Fibroblast of skin of back (primary cell): ENCODE results near the gene AP3S2. TPM values are rescaled to one million over a fixed set of nuclear protein-coding genes. Genes with fewer than 3 reads are reported as not detected.
"Not testable (repeated sequence)": the region's sequence is repeated elsewhere in the genome, so short reads cannot be mapped to it uniquely, and the experiment has no call there.

ENCODE experiments used
- DNase-seq: peaks from one replicate; pipeline ENCODE4 v3.0.0-alpha.2; 2013
- polyA plus RNA-seq, 2 experiments: library from polyadenylated mRNA; unstranded; fragments of 120-200 nt; gene quantifications; one replicate each; pipeline ENCODE4 v1.2.1, GENCODE V29; 2013; ENCODE audit not compliant: insufficient read length in 2 of 2

Gene AP3S2
- polyA plus RNA-seq (2013, experiment 1 of 2; ENCODE audit: insufficient read length), result 18.1 TPM
- polyA plus RNA-seq (2013, experiment 2 of 2; ENCODE audit: insufficient read length), result 16.0 TPM

GRCh38 chr15:89893696-89894447 is at the start of gene AP3S2:
AP3S2 (minus strand) TSS chr15:89893994; CDS start chr15:89893949, 45 bp downstream.
- DNase-seq, result peak; percentile 94

GRCh38 chr15:89939910-89940309 is 46.1 kb upstream of the AP3S2 start:
- DNase-seq, result no peak

- not testable (repeated sequence) for DNase-seq
Observed at GRCh38 chr15:89939377-89939776, 45.6 kb upstream of the AP3S2 start.

DNA sequence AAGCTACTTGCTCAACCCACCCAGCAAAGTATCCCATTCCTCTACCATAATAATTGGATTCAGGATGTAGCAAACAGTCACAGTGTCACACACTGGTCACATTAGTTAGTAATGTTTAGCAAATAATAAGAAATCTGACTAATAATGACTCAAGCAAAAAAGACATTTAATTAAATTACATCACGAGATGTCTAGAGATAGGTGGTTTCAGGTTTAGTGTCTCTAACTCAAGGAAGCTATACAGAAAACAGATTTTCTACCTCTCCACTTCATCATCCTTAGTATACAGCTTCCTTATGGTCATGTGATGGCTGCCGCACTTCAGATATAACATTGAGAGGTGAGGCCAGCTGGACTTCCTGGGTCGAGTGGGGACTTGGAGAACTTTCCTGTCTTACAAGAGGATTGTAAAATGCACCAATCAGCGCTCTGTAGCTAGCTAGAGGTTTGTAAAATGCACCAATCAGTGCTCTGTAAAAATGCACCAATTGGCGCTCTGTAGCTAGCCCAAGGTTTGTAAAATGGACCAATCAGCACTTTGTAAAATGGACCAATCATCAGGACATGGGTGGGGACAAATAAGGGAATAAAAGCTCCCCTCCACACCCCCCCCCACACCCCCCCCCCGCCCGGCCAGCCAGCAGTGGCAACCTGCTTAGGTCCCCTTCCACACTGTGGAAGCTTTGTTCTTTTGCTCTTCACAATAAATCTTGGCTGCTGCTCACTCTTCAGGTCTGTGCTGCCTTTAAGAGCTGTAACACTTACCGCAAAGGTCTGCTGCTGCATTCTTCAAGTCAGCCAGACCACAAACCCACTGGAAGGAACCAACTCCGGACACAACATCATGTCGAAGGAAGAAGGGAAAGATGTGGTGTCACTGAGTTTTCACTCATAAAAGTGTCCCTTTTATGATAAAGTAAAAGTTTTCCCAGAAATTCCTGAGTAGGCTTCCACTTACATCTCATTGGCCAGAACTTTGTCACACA is 43.9 kb upstream of the AP3S2 start:
- no peak for DNase-seq

- DNase-seq, result no peak
Observed at GRCh38 chr15:89936786-89937265, 43.0 kb upstream of the AP3S2 start.

GRCh38 chr15:89936051-89936785 is 42.4 kb upstream of the AP3S2 start:
- DNase-seq, result no peak

DNA sequence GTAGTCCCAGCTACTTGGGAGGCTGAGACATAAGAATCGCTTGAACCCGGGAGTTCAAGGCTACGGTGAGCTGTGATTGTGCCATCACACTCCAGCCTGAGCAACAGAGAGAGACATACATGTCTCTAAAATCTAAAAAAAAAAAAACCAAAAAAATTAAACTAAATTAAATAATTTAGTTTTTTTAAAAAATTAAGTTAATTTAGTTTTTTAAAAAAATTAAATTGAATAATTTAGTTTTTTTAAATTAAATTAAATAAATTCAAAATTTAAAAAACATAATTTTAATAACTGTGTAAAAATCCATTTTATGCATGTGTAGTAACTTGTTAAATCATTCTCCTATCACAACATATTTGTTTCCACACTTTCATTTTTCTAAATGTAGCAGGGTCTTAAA is 39.1 kb upstream of the AP3S2 start:
- no peak for DNase-seq

GRCh38 chr15:89928421-89928820 is 34.6 kb upstream of the AP3S2 start:
- no peak for DNase-seq

- DNase-seq, result peak; percentile 23
Observed at GRCh38 chr15:89926158-89926557, 32.4 kb upstream of the AP3S2 start.

- DNase-seq, result no peak
Observed at GRCh38 chr15:89917442-89918101, 23.8 kb upstream of the AP3S2 start.

GRCh38 chr15:89916660-89917059 is 22.9 kb upstream of the AP3S2 start:
- no peak for DNase-seq

DNA sequence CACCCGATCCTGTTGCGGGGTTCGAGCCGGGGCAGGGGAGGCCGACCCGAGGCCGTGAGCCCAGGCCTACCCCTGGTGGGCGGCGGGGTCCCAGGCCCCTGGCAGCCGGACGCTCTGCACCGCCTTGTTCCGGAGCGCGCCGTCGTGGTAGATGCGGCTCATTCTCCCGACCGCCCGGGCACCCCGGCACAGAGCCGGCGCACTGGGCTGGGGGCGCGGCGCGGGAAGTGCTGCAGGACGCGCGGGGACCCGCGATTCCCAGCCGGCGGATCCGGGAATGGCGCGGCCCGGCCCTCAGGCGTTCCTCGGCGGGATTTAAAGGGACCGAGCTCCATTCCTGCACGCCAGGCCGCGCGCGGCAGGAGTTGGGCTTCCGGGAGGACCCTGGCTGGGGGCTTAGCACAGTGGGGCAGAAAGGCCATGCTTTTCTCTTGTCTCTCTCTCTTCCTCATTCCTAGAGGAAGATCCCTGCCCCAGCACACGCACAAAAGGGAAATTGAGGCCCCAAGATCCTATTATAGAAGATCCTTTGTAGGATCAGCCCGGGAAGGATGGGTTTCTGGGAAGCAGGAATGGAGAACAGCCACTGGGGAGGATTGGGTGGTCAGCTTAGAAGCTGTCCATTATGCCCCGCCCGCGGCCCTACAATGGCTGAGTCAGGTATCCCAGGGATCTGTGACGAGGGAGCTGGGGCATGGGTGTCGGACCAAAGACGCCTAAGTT is 19.0 kb upstream of the AP3S2 start, which contains the start of gene ARPIN:
ARPIN (minus strand) TSS at position 279 of the 723 bp plus-strand sequence; CDS start at position 162, 117 bp downstream.
- peak; percentile 67 for DNase-seq

- DNase-seq, result peak; percentile 34
Observed at GRCh38 chr15:89912145-89912673, 18.4 kb upstream of the AP3S2 start.

DNA sequence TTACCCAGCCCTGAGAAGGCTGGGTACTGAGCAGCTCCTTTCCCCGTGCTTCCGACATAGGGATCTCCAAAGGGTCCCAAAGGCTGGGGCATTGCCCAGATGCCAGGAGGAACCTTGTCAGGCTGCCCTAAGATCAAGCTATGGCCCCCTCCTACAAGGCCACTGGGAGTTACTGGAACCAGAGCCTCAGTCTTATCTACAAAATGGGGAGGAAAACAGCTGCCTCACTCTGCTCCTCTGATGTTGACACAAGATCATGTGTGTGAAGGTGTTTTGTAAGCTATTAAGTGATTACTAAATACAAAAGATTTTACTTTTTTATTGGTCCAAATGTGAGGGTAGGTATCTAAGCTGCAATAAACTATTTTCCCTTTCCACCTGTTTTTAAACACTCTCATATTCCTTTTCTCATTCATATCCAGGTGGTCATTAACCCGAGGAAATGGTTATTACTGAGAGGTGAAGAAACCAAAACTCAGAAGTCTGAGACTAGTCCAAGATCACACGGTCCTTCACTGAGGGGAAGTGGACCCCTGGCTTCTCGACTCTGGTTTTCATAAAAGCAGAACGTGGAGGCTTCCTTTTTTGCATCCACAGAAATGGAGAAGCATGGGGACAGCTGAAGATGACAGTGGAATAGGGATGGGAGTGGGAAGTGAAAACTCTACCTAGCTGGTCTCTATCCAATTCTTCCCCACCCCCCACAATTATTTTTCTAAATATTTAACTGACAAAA is 17.3 kb upstream of the AP3S2 start:
- no peak for DNase-seq

GRCh38 chr15:89909611-89910010 is 15.8 kb upstream of the AP3S2 start:
- DNase-seq, result no peak

- no peak for DNase-seq
Observed at GRCh38 chr15:89908226-89908625, 14.4 kb upstream of the AP3S2 start.

DNA sequence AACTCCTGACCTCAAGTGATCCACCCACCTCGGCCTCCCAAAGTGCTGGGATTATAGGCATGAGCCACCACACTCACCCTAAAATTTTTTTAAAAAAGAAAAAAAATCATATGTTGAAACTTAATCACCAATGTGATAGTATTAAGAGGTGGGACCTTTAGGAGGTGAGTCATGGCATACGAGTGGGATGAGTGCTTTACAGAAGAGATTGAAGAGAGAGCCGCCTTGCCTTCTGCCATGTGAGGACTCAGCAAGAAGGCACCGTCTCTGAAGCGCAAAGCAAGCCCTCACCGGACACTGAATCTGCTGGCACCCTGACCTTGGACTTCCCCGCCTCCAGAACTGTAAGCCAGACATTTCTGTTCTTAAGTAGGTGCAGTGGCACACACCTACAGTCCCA is 13.5 kb upstream of the AP3S2 start:
- no peak for DNase-seq

DNA sequence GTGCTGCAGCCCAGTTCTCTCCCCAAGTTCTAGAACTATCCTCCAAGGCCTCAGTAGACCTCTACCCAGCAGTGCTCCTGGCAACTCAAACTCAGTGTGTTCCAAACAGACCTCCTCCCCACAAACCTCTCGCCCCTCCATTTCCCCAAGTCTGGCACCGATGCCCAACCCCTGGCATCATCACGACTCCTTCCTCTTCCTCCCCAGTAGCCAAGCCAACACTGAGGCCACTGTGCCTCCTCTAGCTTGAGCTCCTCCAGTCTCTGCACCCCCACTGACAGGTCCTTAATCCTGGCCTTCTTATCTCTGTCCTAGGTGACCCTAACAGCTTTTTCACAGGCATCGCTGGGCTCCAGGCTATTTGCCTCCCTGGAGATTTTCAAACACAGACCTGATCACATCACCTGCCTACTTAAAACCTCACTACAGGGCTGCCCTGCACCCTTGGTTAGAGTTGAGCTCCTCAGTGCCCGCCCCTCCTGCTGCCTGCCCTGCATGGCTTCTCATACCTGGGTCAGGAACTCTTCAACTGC is 12.1 kb upstream of the AP3S2 start:
- no peak for DNase-seq

DNA sequence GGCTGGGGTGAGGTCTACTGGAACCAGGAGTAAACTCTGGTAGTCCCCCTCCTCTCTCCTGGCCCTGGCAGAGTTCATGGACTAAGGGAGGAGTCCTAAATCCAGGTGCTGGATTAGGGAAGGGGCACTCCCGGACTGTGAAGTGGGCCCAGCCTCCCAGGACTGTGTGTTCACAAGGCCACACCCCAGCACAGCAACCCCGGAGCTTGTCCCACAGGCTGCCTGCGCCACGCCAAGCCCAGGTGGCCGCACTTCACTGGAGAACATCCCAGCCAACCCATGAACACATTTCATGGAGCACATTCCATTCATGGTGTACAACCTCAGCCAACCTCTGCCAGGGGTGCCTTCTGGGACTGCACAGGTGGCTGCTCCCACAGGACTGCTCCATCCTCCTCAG is 10.7 kb upstream of the AP3S2 start:
- DNase-seq, result no peak

GRCh38 chr15:89903858-89904130 is 10.0 kb upstream of the AP3S2 start:
- no peak for DNase-seq
